Activated T-cell treated with anti-CD3 and anti-CD28 coated beads, Interleukin-2, amount 50 U/mL, for 4 hours (primary cell): ENCODE measurements around the gene OR5J2. TPM values are rescaled to one million over a fixed set of nuclear protein-coding genes. Genes with fewer than 3 reads are reported as not detected.
"Not testable (repeated sequence)": the region's sequence is repeated elsewhere in the genome, so short reads cannot be mapped to it uniquely, and the experiment has no call there.

Experiments
- ATAC-seq, 2 donors: fragments of 200-7000 bp; cut with Tn5 transposase; one replicate each; pipeline ENCODE4 v1.10.0; 2021
- DNase-seq: peaks from one replicate; pipeline ENCODE4 v3.0.0-alpha.2; 2020
- H3K27me3 Mint-ChIP-seq: one replicate; pipeline ENCODE4 v1.8.0; 2021; ENCODE audit warnings: low read depth, mixed read lengths
- H3K36me3 Mint-ChIP-seq: one replicate; pipeline ENCODE4 v1.8.0; 2022; ENCODE audit warnings: mixed read lengths; ENCODE audit not compliant: insufficient read depth
- H3K4me1 Mint-ChIP-seq: one replicate; pipeline ENCODE4 v1.8.0; 2021; ENCODE audit warnings: low read depth, mixed read lengths
- H3K4me3 Mint-ChIP-seq: one replicate; pipeline ENCODE4 v1.8.0; 2021; ENCODE audit warnings: mild to moderate bottlenecking, moderate library complexity, mixed read lengths
- H3K9me3 Mint-ChIP-seq: one replicate; pipeline ENCODE4 v1.8.0; 2021; ENCODE audit warnings: mixed read lengths
- total RNA-seq, 3 donors: library from RNA; stranded (reverse); gene quantifications; one replicate each; pipeline ENCODE4 v1.2.1, GENCODE V29; 2021

Gene OR5J2
- not detected for total RNA-seq

DNA sequence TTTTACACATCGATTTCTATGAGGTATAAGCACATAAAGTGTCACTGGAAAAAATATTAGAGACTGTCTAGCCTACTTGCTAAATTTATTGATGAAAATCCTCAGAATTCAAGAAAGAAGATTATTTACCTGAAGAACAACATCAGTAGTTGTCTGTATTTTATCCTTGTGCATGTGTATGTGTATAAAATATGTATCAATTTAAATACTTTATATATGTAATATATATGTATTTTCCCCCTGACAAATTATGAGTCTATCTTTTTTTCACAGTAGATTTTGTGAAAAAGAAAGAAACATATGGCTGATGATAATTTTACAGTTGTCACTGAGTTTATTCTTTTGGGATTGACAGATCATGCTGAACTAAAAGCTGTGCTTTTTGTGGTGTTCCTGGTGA lies at the start of gene OR5J2:
OR5J2 (plus strand) TSS at position 301 of the 400 bp plus-strand sequence; CDS start at position 301, 0 bp downstream.
- ATAC-seq = no peak
- H3K4me1 Mint-ChIP-seq = no peaks in the 10 kb centered on the region
- H3K36me3 Mint-ChIP-seq = no peaks in the 10 kb centered on the region
- no peaks in the 10 kb centered on the region for H3K27me3 Mint-ChIP-seq
- DNase-seq = no peak
- no peak within 1 kb of the TSS for H3K4me3 Mint-ChIP-seq
- peaks cover 21% of the 10 kb centered on the region for H3K9me3 Mint-ChIP-seq

DNA sequence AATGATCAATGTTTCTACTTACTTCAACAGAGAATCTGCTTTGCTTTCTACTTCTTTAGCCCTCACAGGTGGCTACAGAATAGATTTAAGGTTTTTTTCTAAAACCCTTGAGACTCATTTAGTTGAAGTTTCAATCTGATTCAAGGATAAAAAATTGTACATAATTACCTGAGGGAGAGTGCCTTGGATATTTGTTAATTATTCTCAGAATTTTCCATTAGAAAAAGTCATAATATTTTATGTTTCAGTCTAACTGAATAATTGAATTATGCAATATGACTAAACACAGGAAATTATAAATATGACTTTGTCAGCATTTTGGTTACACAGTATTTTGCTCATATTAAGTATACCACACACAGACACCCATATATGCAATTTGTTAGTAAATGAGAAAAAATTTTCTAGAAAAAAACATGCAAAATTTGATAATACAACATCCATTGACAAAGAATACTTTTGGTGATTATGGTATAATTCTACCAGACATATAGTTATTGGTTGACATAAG lies 36.2 kb upstream of the OR5J2 start, which contains the start of gene OR8J3:
OR8J3 (minus strand) TSS at position 51 of the 511 bp plus-strand sequence. CDS start 2,483 bp downstream, outside the sequence.
- H3K9me3 Mint-ChIP-seq = peaks cover 15% of the 10 kb centered on the region
- no peaks in the 10 kb centered on the region for H3K27me3 Mint-ChIP-seq
- ATAC-seq = no peak
- H3K4me3 Mint-ChIP-seq = no peak within 1 kb of the TSS
- no peaks in the 10 kb centered on the region for H3K36me3 Mint-ChIP-seq
- no peaks in the 10 kb centered on the region for H3K4me1 Mint-ChIP-seq
- DNase-seq = no peak

GRCh38 chr11:56143681-56144080 lies 32.7 kb upstream of the OR5J2 start:
- ATAC-seq, H3K27me3 Mint-ChIP-seq, DNase-seq, H3K36me3 Mint-ChIP-seq, H3K4me1 Mint-ChIP-seq, H3K4me3 Mint-ChIP-seq: not testable (repeated sequence)
- H3K9me3 Mint-ChIP-seq = peaks cover 12% of the 10 kb centered on the region

DNA sequence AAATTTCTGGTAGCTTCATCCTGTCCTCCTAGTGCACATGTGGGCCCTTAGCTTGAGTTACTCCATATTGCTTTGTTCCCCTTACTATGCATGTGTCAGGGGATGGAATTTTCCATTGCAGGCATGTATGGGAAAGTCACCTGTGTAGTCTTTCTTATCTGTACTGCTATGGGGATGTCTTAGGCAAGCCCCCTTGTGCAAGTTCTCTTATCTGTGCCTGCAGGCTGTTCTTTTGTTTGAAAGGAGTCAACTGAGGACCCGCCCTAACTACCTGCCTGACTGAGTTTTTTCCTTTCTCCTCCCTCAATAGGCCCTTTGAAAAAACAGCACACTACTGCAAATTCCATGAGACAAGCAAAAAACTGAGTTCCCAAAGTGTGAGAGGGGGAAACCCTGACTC lies 25.0 kb upstream of the OR5J2 start:
- H3K9me3 Mint-ChIP-seq = peaks cover 31% of the 10 kb centered on the region
- no peaks in the 10 kb centered on the region for H3K4me1 Mint-ChIP-seq
- H3K4me3 Mint-ChIP-seq = no peak overlapping the region
- ATAC-seq (no peak), DNase-seq (no peak)
- H3K27me3 Mint-ChIP-seq = no peaks in the 10 kb centered on the region
- no peaks in the 10 kb centered on the region for H3K36me3 Mint-ChIP-seq

GRCh38 chr11:56152333-56152732 lies 24.1 kb upstream of the OR5J2 start:
- no peak for ATAC-seq
- Mint-ChIP-seq H3K9me3 (peaks cover 36% of the 10 kb centered on the region), H3K27me3 (no peaks in the 10 kb centered on the region), H3K36me3 (no peaks in the 10 kb centered on the region), H3K4me3 (no peak overlapping the region), H3K4me1 (no peaks in the 10 kb centered on the region)
- no peak for DNase-seq

- no peak for DNase-seq
- H3K9me3 Mint-ChIP-seq = peaks cover 29% of the 10 kb centered on the region
- H3K4me1 Mint-ChIP-seq = no peaks in the 10 kb centered on the region
- ATAC-seq = no peak
- no peaks in the 10 kb centered on the region for H3K36me3 Mint-ChIP-seq
- no peak within 1 kb of the TSS for H3K4me3 Mint-ChIP-seq
- no peaks in the 10 kb centered on the region for H3K27me3 Mint-ChIP-seq
Measured at GRCh38 chr11:56160217-56160616, 16.2 kb upstream of the OR5J2 start, which contains the start of gene OR8K5. OR8K5 (minus strand) TSS chr11:56160317; CDS start chr11:56160317, 0 bp downstream.

DNA sequence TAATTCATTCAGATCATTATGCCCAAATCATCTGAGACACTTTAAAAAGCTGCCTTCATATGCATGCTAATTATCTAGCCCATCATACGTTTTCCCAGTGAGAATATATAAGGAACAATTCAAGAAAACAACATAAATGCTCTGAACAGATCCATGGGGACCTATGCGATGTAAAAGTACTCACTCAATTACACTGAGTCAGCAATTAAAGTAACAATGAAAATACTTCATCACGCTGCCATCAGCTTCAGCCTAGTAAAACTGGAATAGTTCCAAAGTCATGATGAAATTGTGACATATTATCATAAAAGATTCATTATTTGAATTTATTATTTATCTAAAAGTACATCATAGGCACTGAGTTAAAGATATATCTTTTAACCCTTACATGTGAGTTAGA lies 12.6 kb upstream of the OR5J2 start:
- no peak for ATAC-seq
- peaks cover 25% of the 10 kb centered on the region for H3K9me3 Mint-ChIP-seq
- H3K4me3 Mint-ChIP-seq = no peak overlapping the region
- no peak for DNase-seq
- H3K4me1 Mint-ChIP-seq = no peaks in the 10 kb centered on the region
- H3K36me3 Mint-ChIP-seq = no peaks in the 10 kb centered on the region
- H3K27me3 Mint-ChIP-seq = no peaks in the 10 kb centered on the region

GRCh38 chr11:56172256-56172830 lies 4.1 kb upstream of the OR5J2 start:
- H3K36me3 Mint-ChIP-seq = no peaks in the 10 kb centered on the region

DNA sequence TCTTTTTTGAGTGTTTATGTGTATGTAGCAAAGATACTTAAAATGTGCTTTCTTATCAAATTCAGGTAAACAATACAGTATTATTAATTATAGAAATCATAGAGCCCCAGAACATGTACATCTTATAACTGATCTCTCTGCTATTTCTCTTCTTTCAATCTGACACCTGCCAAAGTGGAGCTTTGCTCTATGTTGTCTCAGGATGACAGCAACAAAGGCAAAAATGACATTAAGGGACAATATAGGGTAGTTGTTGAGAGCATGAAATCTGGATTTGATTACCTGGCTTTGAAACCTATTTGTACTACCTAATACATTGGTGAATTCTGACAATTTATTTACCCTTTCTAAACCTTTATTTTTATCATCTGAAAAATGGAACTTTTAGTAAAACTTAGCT lies 7.0 kb downstream of the OR5J2 start:
- Mint-ChIP-seq H3K4me1 (no peaks in the 10 kb centered on the region), H3K9me3 (peaks cover 28% of the 10 kb centered on the region), H3K4me3 (no peak overlapping the region), H3K27me3 (no peaks in the 10 kb centered on the region), H3K36me3 (no peaks in the 10 kb centered on the region)
- ATAC-seq (no peak), DNase-seq (no peak)

More at GRCh38 chr11:56172256-56172830, 4.1 kb upstream of the OR5J2 start:
- Mint-ChIP-seq H3K4me1 (no peaks in the 10 kb centered on the region), H3K9me3 (peaks cover 15% of the 10 kb centered on the region), H3K4me3 (no peak overlapping the region), H3K27me3 (no peaks in the 10 kb centered on the region)
- ATAC-seq = no peak
- no peak for DNase-seq

- no peaks in the 10 kb centered on the region for H3K4me1 Mint-ChIP-seq
- no peaks in the 10 kb centered on the region for H3K36me3 Mint-ChIP-seq
- no peak for ATAC-seq
- no peak overlapping the region for H3K4me3 Mint-ChIP-seq
- peaks cover 21% of the 10 kb centered on the region for H3K9me3 Mint-ChIP-seq
- no peaks in the 10 kb centered on the region for H3K27me3 Mint-ChIP-seq
- DNase-seq = no peak
Measured at GRCh38 chr11:56188602-56189001, 12.2 kb downstream of the OR5J2 start.

GRCh38 chr11:56196705-56197104 lies 20.3 kb downstream of the OR5J2 start:
- H3K9me3 Mint-ChIP-seq = peaks cover 18% of the 10 kb centered on the region
- ATAC-seq = no peak
- DNase-seq = no peak
- no peak overlapping the region for H3K4me3 Mint-ChIP-seq
- H3K4me1 Mint-ChIP-seq = no peaks in the 10 kb centered on the region
- H3K27me3 Mint-ChIP-seq = no peaks in the 10 kb centered on the region
- no peaks in the 10 kb centered on the region for H3K36me3 Mint-ChIP-seq

DNA sequence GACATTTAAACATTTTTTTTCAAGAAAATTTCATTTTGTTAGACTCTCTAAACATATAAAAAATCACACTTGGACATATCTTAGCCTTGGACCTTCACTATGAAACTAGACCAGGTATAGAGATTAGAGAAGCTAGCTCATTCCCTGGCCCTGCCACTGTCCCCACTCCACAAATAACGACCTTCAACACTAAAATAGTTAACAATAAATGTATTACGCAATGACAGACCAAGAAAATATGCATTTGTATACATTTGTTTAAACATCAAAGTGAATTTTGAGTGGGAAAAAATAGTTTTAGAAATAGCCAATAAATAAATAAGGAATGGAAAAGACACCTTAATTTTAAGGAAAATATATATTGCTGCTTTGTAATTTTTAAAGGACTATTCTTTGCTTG lies 20.9 kb downstream of the OR5J2 start:
- no peaks in the 10 kb centered on the region for H3K27me3 Mint-ChIP-seq
- no peaks in the 10 kb centered on the region for H3K4me1 Mint-ChIP-seq
- H3K4me3 Mint-ChIP-seq = no peak overlapping the region
- H3K36me3 Mint-ChIP-seq = no peaks in the 10 kb centered on the region
- peaks cover 16% of the 10 kb centered on the region for H3K9me3 Mint-ChIP-seq
- no peak for ATAC-seq
- DNase-seq = no peak

- ATAC-seq = no peak
- Mint-ChIP-seq H3K27me3 (no peaks in the 10 kb centered on the region), H3K4me3 (no peak overlapping the region), H3K4me1 (no peaks in the 10 kb centered on the region), H3K36me3 (no peaks in the 10 kb centered on the region), H3K9me3 (peaks cover 23% of the 10 kb centered on the region)
- no peak for DNase-seq
Measured at GRCh38 chr11:56207790-56208189, 31.4 kb downstream of the OR5J2 start.

DNA sequence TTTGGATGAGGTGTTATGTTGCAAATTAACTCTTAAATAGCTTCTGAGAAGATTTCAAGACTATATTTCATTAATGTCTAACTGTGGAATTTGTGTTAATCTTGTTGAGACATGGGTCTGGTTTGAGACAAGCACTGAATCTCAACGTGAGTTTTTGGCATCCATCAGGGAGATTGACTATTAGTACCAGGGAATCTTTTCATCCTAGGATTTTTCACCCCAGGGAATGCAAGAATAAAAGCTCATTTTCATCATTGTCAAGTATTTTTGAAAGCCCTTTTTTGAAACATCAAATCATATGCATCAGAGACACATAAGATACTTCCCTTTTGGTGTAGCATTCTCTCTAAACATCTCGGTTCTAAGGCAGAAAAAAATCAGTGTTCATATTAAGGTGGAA lies 38.1 kb downstream of the OR5J2 start:
- H3K4me3 Mint-ChIP-seq = no peak overlapping the region
- no peaks in the 10 kb centered on the region for H3K4me1 Mint-ChIP-seq
- no peaks in the 10 kb centered on the region for H3K27me3 Mint-ChIP-seq
- peaks cover 28% of the 10 kb centered on the region for H3K9me3 Mint-ChIP-seq
- DNase-seq (no peak), ATAC-seq (no peak)
- no peaks in the 10 kb centered on the region for H3K36me3 Mint-ChIP-seq

- H3K4me3 Mint-ChIP-seq, DNase-seq, H3K27me3 Mint-ChIP-seq, ATAC-seq, H3K36me3 Mint-ChIP-seq, H3K4me1 Mint-ChIP-seq: not testable (repeated sequence)
- peaks cover 31% of the 10 kb centered on the region for H3K9me3 Mint-ChIP-seq
Measured at GRCh38 chr11:56219735-56220134, 43.3 kb downstream of the OR5J2 start.
